BJ (cell line): ENCODE measurements around the gene PHF2. TPM values are rescaled to one million over a fixed set of nuclear protein-coding genes. Genes with fewer than 3 reads are reported as not detected.

Source experiments
- CTCF ChIA-PET: fragments of 350-600 bp; formaldehyde crosslinking; extraction: SDS; loops from one replicate; lab custom pipeline; 2021; ENCODE audit warnings: antibody characterized with exemption, inconsistent platforms; lab: Yijun Ruan, JAX
- POLR2A ChIA-PET: fragments of 300-600 bp; sonication (Branson Sonifier 250); formaldehyde crosslinking; extraction: SDS; loops from one replicate; lab custom pipeline; 2021; ENCODE audit warnings: antibody characterized with exemption; lab: Charles Lee
- DNase-seq: peaks from one replicate; pipeline ENCODE4 v3.0.0-alpha.2; 2011; ENCODE audit warnings: low read depth
- H3K27me3 ChIP-seq: 2 replicates; pipeline ENCODE4 v1.6.0; 2011; ENCODE audit warnings: low read length; ENCODE audit not compliant: control insufficient read depth, insufficient read depth
- H3K36me3 ChIP-seq: 2 replicates; pipeline ENCODE4 v1.5.1; 2011; ENCODE audit warnings: low read length; ENCODE audit not compliant: control insufficient read depth, insufficient read depth
- H3K4me3 ChIP-seq: 2 replicates; pipeline ENCODE4 v1.5.1; 2011; ENCODE audit warnings: low read depth, mild to moderate bottlenecking, control low read depth, low read length
- CTCF ChIP-seq: IDR thresholded peaks from 2 replicates; pipeline ENCODE4 v1.5.1; 2011; ENCODE audit warnings: low read depth, mild to moderate bottlenecking, control low read depth, inconsistent platforms, low read length, moderate library complexity; ENCODE audit not compliant: insufficient read depth
- polyA plus RNA-seq: library from polyadenylated mRNA; depleted of rRNA; stranded (reverse); fragments of >200 nt; gene quantifications from 2 replicates; pipeline ENCODE4 v1.2.3, GENCODE V29; 2011

The PHF2 gene
- polyA plus RNA-seq, 1 experiment, result 9.4 TPM

GRCh38 chr9:93679536-93680442 is 103.4 kb downstream of the PHF2 start:
- POLR2A ChIA-PET, result no interaction called here
- CTCF ChIA-PET, result interaction anchor here (2.1 to 6.1 kb wide), 3 partner anchors 99 to 324 kb away, joined by 4 to 60 read pairs (median 24); no protein-coding TSS in a partner anchor
- no peaks in the 10 kb centered on the region for H3K27me3 ChIP-seq
- H3K4me3 ChIP-seq, result no peak overlapping the region
- no peak for DNase-seq
- no peak for TF ChIP-seq CTCF
- peaks cover 13% of the 10 kb centered on the region; the same call in 1 of the 2 replicates for H3K36me3 ChIP-seq

GRCh38 chr9:93680443-93681268 is 104.3 kb downstream of the PHF2 start:
- CTCF ChIA-PET, result interaction anchor here (0.9 to 6.1 kb wide), 7 partner anchors 11 to 564 kb away, joined by 3 to 60 read pairs (median 8); no protein-coding TSS in a partner anchor
- POLR2A ChIA-PET, result no interaction called here

DNA sequence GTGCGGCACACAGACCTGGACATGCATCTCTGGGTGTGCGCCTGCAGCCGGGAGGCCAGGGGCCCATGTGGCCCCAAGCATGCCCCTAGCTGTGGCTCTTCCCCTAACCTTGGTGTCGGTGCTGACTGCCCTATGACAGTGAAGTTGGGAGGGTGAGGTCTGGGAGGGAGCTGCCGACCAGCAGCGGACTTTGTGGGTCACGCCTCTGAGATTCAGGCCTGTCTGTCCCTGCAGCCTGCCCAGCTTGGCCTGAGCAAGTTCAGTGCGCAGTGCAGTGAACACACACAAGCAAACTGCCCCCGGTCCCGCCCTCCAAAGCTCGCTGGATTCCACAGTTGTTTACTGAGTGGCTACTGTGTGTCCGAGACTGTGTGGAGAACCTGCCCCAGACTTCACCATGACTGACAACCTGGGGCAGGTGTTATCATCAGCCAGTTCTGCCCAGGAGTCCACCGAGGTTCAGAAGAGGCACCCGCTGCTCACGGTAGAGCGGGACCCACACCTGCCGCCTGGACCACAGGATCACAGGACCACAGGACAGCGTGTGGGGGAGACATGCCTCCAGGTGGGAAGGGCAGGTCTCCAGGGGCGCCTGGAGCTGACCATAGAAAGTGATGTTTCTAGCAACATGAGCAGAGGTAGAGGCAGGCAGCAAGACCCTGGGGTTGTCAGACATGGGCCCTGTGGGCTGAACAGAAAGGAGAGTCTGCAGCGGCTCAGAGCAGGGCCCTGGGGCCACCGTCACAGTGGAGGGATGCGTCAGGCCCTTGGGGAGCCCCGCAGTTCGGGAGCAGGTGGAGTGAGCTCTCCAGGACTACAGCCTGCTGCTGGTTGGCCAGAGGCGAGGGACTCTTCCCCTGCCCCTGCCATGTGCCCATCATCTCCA is 105.1 kb downstream of the PHF2 start:
- TF ChIP-seq CTCF, result no peak
- CTCF ChIA-PET, result interaction anchor here (0.6 to 6.1 kb wide), 18 partner anchors 8 to 563 kb away, joined by 3 to 60 read pairs (median 5); no protein-coding TSS in a partner anchor
- POLR2A ChIA-PET, result no interaction called here
- H3K27me3 ChIP-seq, result no peaks in the 10 kb centered on the region
- H3K4me3 ChIP-seq, result no peak overlapping the region
- peaks cover 7% of the 10 kb centered on the region; the same call in 1 of the 2 replicates for H3K36me3 ChIP-seq
- DNase-seq, result no peak

More at GRCh38 chr9:93680443-93681268, 104.3 kb downstream of the PHF2 start:
- Histone ChIP-seq H3K36me3 (peaks cover 9% of the 10 kb centered on the region; the same call in 1 of the 2 replicates), H3K27me3 (no peaks in the 10 kb centered on the region), H3K4me3 (no peak overlapping the region)
- TF ChIP-seq CTCF, result peak; percentile 32; the same call in 1 of the 2 replicates
- DNase-seq, result no peak

DNA sequence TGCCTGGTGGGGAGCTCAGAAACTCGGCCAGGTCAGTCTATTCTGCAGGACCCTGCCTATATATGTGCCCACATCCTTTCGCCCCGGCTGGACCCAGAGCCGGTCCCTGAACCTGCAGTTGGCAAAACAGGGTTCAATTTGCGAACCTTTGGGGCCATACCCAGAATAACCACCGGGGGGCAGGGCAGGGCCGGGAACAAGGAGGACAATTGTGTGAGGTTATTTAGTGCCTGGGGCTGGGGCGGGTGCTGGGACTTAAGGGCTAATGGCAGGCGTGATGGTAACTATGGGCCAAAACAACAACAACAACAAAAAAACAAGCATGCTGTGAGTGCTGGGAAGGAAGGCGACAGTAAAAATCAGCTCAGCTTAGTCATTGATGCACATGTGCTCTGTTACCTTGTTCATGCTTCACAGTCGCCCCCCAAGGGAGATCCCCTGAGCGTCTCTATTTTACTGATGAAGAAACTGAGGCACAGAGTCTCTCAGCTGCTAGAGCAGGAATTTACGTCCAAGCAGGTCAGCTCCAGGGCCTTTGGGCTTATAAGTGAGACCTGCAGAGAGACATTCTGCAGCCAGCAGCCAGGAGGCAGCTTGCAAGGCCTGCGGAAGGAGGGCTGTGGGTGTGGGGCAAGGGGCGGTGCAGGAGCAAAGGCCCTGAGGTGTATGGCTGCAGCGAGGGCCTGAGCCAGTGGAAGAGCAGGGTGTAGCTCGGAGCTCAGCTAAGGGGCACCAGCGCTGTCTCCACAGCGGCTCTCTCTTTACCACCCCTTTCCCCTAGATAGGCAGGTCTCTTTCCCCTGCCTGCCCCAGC is 106.0 kb downstream of the PHF2 start:
- ChIA-PET POLR2A (no interaction called here), CTCF (interaction anchor here (0.6 to 6.1 kb wide), 24 partner anchors 9 to 587 kb away, joined by 3 to 60 read pairs (median 4); no protein-coding TSS in a partner anchor)
- no peaks in the 10 kb centered on the region; the same call in 1 of the 2 replicates for H3K36me3 ChIP-seq

More for the DNA sequence above, 106.0 kb downstream of the PHF2 start:
- peak; percentile 89 for TF ChIP-seq CTCF
- DNase-seq, result peak; percentile 4
- Histone ChIP-seq H3K27me3 (no peaks in the 10 kb centered on the region), H3K4me3 (no peak overlapping the region)
